Nephron (organoid): ENCODE measurements around the gene DPEP3.
A peak's percentile ranks its signal among the peaks of the same experiment; 100 is the strongest.

Source experiments
- H3K27ac Mint-ChIP-seq, 3 experiments: 2 replicates each; pipeline ENCODE4 v1.8.0; 2020; ENCODE audit warnings: mixed read lengths in 3 of 3, mild to moderate bottlenecking in 2 of 3, moderate library complexity in 1 of 3
- H3K27me3 Mint-ChIP-seq: 2 replicates; pipeline ENCODE4 v1.8.0; 2021; ENCODE audit warnings: low read depth, mild to moderate bottlenecking, moderate library complexity, mixed read lengths
- H3K36me3 Mint-ChIP-seq: 2 replicates; pipeline ENCODE4 v1.8.0; 2020; ENCODE audit warnings: low read depth, mixed read lengths
- H3K4me1 Mint-ChIP-seq: 2 replicates; pipeline ENCODE4 v1.8.0; 2020; ENCODE audit warnings: mixed read lengths
- H3K4me3 Mint-ChIP-seq, 3 experiments: 2 replicates each; pipeline ENCODE4 v1.8.0; 2020; ENCODE audit warnings: mild to moderate bottlenecking in 3 of 3, mixed read lengths in 3 of 3, moderate library complexity in 2 of 3
- H3K9me3 Mint-ChIP-seq: 2 replicates; pipeline ENCODE4 v1.8.0; 2020; ENCODE audit warnings: mixed read lengths
- TF ChIP-seq, protein P1 (sequence below), 3 experiments: fragments of 200-600 bp; sonication (generic); IDR thresholded peaks; one replicate each; pipeline ENCODE4 v1.5.0; 2021; ENCODE audit warnings: antibody characterized with exemption in 3 of 3; ENCODE audit not compliant: unreplicated experiment in 3 of 3

Gene DPEP3

DNA sequence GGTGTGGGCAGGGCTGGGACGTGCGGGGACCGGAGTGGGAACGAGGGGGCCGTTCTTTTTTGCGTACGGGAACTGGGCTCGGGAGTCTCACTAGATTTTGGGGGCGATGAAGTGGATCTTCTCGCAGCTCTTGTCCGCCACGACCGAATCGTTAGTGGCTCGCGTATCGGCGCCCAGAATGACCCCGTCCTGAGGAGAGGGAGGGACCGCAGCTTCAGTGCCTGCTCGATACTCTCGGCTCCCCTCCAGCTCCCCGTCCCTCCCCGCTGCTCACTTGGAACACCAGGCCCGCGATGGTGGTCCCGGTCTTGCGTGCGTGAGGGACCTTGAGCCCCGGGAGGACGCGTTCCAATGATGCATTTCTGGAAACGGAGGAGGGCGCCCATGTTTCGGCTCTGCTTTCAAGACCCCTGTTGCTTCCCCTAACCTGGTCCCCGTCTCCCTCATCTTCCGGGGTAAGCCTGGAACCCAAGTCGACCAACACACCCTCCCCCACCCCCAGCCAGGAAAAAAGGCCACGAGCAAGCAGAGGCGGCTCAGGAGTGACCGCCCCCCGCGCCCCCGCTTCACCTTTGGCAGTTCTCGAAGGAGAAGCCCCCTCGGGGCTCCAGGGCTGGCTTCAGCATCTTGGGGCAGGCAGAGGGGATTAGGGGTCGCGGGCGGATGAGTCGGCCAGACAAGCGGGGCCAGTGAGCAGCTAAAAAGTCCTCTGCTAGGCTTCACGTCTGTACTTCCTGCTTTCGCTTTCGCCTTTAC, 44.0 kb downstream of the DPEP3 start, which contains the start of gene PSMB10:
PSMB10 (minus strand) TSS at position 727 of the 756 bp plus-strand sequence; CDS start at position 626, 101 bp downstream.
- Mint-ChIP-seq H3K27me3 (no peaks in the 10 kb centered on the region), H3K9me3 (no peaks in the 10 kb centered on the region), H3K4me3 (peak within 1 kb of the TSS; percentile 100), H3K27ac (peak within 1 kb of the TSS; percentile 99 to 100 (median 99)), H3K36me3 (no peaks in the 10 kb centered on the region), H3K4me1 (peaks cover 30% of the 10 kb centered on the region)
- TF ChIP-seq, protein P1, sequence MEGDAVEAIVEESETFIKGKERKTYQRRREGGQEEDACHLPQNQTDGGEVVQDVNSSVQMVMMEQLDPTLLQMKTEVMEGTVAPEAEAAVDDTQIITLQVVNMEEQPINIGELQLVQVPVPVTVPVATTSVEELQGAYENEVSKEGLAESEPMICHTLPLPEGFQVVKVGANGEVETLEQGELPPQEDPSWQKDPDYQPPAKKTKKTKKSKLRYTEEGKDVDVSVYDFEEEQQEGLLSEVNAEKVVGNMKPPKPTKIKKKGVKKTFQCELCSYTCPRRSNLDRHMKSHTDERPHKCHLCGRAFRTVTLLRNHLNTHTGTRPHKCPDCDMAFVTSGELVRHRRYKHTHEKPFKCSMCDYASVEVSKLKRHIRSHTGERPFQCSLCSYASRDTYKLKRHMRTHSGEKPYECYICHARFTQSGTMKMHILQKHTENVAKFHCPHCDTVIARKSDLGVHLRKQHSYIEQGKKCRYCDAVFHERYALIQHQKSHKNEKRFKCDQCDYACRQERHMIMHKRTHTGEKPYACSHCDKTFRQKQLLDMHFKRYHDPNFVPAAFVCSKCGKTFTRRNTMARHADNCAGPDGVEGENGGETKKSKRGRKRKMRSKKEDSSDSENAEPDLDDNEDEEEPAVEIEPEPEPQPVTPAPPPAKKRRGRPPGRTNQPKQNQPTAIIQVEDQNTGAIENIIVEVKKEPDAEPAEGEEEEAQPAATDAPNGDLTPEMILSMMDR (IDR thresholded peaks at IDR 0.05; ENCODE audit: unreplicated experiment in 3 of 3) = no peak

DNA sequence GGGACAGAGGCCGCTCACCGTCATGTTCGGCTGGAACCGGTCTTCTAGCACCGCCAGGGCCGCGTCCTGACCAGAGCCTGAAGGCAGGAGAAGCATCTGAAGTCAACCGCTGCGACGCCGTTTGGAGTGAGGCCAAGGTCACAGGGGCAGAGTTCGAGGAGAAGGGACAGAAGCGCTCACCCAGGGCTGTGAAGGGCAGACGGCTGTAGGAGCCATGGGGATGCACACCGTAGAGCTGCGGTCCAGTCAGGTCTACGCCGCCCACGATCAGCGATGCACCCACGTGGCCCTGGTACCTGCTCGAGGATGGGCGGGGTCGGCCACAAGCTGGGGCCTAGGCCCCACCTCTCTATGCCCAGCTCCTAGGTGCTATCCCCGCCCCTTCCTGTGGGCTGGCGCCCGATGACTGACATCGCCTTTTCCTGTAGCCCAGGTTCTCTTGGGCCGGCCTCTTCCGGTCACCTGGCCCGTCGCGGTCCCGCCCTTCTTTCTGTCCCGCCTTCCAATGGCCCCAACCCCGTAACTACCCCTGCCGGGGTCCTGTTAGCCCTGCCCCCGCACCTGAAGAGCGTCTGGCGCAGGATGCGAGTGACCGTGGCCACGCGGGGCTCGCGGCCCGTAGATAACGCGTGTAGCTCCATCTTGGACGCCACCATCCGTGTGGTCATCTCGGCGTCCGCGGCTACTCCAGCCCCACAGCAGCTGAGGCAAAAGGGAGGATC, 44.7 kb downstream of the DPEP3 start:
- TF ChIP-seq, protein P1 (IDR thresholded peaks at IDR 0.05; ENCODE audit: unreplicated experiment in 3 of 3) = no peak
- Mint-ChIP-seq H3K9me3 (no peaks in the 10 kb centered on the region), H3K27me3 (no peaks in the 10 kb centered on the region), H3K4me3 (peak overlapping the region; percentile 100), H3K27ac (peak overlapping the region; percentile 99 to 100 (median 99)), H3K36me3 (no peaks in the 10 kb centered on the region), H3K4me1 (peaks cover 30% of the 10 kb centered on the region)

DNA sequence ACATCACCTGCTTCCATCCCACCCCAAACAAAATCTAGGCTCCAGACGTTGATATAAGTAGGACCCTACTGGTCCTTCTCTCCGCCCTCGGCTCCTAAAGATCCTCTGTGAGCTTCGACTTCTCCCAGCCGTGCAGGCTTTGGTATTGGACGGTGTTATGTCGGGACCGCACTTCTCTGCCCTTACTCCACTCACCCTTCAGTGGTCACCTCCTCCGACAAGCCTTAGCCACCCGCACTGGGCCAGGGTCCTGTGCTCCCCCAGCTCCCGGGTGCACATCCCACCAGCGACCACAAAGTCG, 45.2 kb downstream of the DPEP3 start:
- TF ChIP-seq, protein P1 (IDR thresholded peaks at IDR 0.05; ENCODE audit: unreplicated experiment in 3 of 3) = no peak
- Mint-ChIP-seq H3K36me3 (no peaks in the 10 kb centered on the region), H3K9me3 (no peaks in the 10 kb centered on the region), H3K4me1 (peaks cover 30% of the 10 kb centered on the region), H3K27ac (peak overlapping the region; percentile 99 to 100 (median 99)), H3K27me3 (no peaks in the 10 kb centered on the region), H3K4me3 (peak overlapping the region; percentile 100)

DNA sequence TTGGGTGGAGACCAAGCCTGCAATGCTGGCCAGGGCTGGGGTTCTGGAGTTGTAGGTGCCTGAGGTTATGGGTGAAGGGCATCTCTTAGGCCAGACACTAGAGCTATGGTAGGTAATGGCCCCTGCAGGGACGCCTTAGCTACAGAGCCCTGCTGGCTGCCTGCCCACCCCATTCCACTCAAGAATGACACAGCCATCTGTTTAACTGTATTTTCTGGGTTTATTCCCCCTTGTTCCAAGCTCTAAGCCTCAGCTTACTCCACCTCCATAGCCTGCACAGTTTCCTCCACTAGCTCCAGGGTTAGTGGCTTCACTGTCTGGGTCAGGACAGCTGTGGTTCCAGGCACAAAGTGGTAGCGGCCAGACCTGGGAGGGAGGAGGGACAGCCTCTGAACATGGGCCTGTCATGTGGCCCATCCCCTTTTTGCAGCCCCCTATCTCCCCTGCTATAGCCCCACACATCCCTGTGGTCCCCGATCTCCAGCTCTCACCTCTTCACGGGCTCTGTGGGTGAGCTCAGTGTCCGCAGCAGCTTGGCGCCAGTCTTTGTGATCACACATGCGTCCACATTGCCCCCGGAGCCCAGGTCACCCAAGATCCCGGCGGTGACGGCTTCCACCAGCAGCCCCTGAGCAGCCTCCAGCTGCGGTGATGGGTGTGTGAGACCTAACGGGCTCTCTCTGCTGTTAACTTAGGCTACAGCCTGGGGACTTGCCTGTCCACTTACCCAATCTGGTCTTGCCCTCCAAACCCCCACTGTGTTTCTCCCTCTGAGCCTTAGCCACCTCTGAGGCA, 45.8 kb downstream of the DPEP3 start:
- Mint-ChIP-seq H3K27me3 (no peaks in the 10 kb centered on the region), H3K36me3 (no peaks in the 10 kb centered on the region), H3K4me3 (peak overlapping the region; percentile 100)

DNA sequence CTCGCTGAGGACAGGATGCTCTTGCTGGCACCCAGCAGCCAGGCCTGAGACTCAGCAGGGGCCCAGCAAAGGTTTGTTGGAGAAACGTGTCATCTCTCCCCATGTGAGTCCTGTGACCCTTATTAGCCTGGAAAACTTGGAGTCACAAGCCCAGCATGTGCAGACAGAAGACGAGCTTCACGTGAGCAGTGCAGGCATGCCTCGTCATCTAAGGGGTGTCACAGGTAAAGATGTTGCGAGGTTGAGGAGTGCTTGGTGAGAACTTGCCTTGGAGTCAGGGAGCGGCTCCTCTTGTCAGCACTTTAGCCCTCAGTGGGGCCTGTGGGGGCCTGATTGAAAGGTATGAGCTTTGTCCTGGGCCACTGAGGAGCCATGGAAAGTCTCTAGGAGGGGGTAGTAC, 46.5 kb downstream of the DPEP3 start:
- Mint-ChIP-seq H3K27ac (peak overlapping the region in 1 of 3 experiments; percentile 99), H3K27me3 (no peaks in the 10 kb centered on the region), H3K36me3 (no peaks in the 10 kb centered on the region), H3K9me3 (no peaks in the 10 kb centered on the region), H3K4me1 (peaks cover 30% of the 10 kb centered on the region), H3K4me3 (peak overlapping the region; percentile 100)
- TF ChIP-seq, protein P1 (IDR thresholded peaks at IDR 0.05; ENCODE audit: unreplicated experiment in 3 of 3) = no peak

More for the DNA sequence above, 45.8 kb downstream of the DPEP3 start:
- TF ChIP-seq, protein P1 (IDR thresholded peaks at IDR 0.05; ENCODE audit: unreplicated experiment in 3 of 3) = no peak
- Mint-ChIP-seq H3K9me3 (no peaks in the 10 kb centered on the region), H3K4me1 (peaks cover 30% of the 10 kb centered on the region), H3K27ac (peak overlapping the region in 2 of 3 experiments; percentile 99 to 100)
